Activated B cell treated with CpG ODN at 0.5 μM for 24 hours (primary cell): ENCODE measurements around the gene SORBS1. TPM values are rescaled to one million over a fixed set of nuclear protein-coding genes. Genes with fewer than 3 reads are reported as not detected.

Experiments used
- ATAC-seq: fragments of 200-7000 bp; cut with Tn5 transposase; one replicate; pipeline ENCODE4 v1.10.0; 2021; ENCODE audit warnings: low read depth, mild to moderate bottlenecking, moderate library complexity
- CTCF ChIA-PET: fragments of 350-600 bp; sonication (Branson Sonifier 250); formaldehyde crosslinking; loops from one replicate; lab custom pipeline; 2021; ENCODE audit warnings: antibody characterized with exemption; lab: Charles Lee
- POLR2A ChIA-PET: fragments of 350-600 bp; sonication (Branson Sonifier 250); formaldehyde crosslinking; loops from one replicate; lab custom pipeline; 2021; ENCODE audit warnings: antibody characterized with exemption; lab: Charles Lee
- DNase-seq: peaks from one replicate; pipeline ENCODE4 v3.0.0; 2022
- H3K27ac Mint-ChIP-seq: one replicate; pipeline ENCODE4 v1.8.0; 2020; ENCODE audit warnings: mixed read lengths
- H3K27me3 Mint-ChIP-seq: one replicate; pipeline ENCODE4 v1.8.0; 2021; ENCODE audit warnings: mixed read lengths
- H3K36me3 Mint-ChIP-seq: one replicate; pipeline ENCODE4 v1.8.0; 2021; ENCODE audit warnings: low read depth, mixed read lengths
- H3K4me1 Mint-ChIP-seq: one replicate; pipeline ENCODE4 v1.8.0; 2021; ENCODE audit warnings: mixed read lengths
- H3K4me3 Mint-ChIP-seq: one replicate; pipeline ENCODE4 v1.8.0; 2020; ENCODE audit warnings: mild to moderate bottlenecking, mixed read lengths
- H3K9me3 Mint-ChIP-seq: one replicate; pipeline ENCODE4 v1.8.0; 2020; ENCODE audit warnings: mixed read lengths
- CTCF ChIP-seq: fragments of 200-600 bp; IDR thresholded peaks from one replicate; pipeline ENCODE4 v1.8.0; 2022; ENCODE audit warnings: antibody characterized with exemption, mild to moderate bottlenecking
- intact Hi-C: fragments of 100-400 bp; cut with micrococcal nuclease; formaldehyde crosslinking; loops from one replicate; pipeline ENCODE4 v1.15.1; 2024
- total RNA-seq: library from RNA; stranded (reverse); gene quantifications from 2 replicates; pipeline ENCODE4 v1.2.3, GENCODE V29; 2022

The SORBS1 gene
- total RNA-seq, 1 donor from 2014 or later = 0.42 TPM

- no peak for TF ChIP-seq CTCF
- Mint-ChIP-seq H3K4me1 (no peaks in the 10 kb centered on the region), H3K4me3 (no peak overlapping the region), H3K9me3 (no peaks in the 10 kb centered on the region), H3K27ac (no peak overlapping the region), H3K36me3 (no peaks in the 10 kb centered on the region), H3K27me3 (peaks cover 12% of the 10 kb centered on the region)
- ATAC-seq (no peak), DNase-seq (no peak)
- intact Hi-C loops = no loop called here
- ChIA-PET POLR2A (no interaction called here), CTCF (interaction anchor here (1.2 kb wide), 1 partner anchor 26 kb away, joined by 3 read pairs; no protein-coding TSS in a partner anchor)
Observed at GRCh38 chr10:95404864-95405263, 156.3 kb downstream of the SORBS1 start.

GRCh38 chr10:95404462-95404858, 156.7 kb downstream of the SORBS1 start:
- no peak for TF ChIP-seq CTCF
- CTCF ChIA-PET = interaction anchor here (1.2 kb wide), 1 partner anchor 26 kb away, joined by 3 read pairs; no protein-coding TSS in a partner anchor
- no peaks in the 10 kb centered on the region for H3K36me3 Mint-ChIP-seq
- no peak for ATAC-seq
- no peaks in the 10 kb centered on the region for H3K9me3 Mint-ChIP-seq
- no peak overlapping the region for H3K4me3 Mint-ChIP-seq
- H3K4me1 Mint-ChIP-seq = no peaks in the 10 kb centered on the region
- H3K27me3 Mint-ChIP-seq = peaks cover 12% of the 10 kb centered on the region
- intact Hi-C loops = no loop called here
- POLR2A ChIA-PET = no interaction called here
- H3K27ac Mint-ChIP-seq = no peak overlapping the region
- DNase-seq = no peak

GRCh38 chr10:95403700-95404461, 157.3 kb downstream of the SORBS1 start:
- intact Hi-C loops = no loop called here
- no peak for ATAC-seq
- CTCF ChIA-PET = interaction anchor here (1.2 kb wide), 1 partner anchor 27 kb away, joined by 3 read pairs; no protein-coding TSS in a partner anchor
- no peak overlapping the region for H3K27ac Mint-ChIP-seq
- no peaks in the 10 kb centered on the region for H3K9me3 Mint-ChIP-seq
- no peaks in the 10 kb centered on the region for H3K4me1 Mint-ChIP-seq
- H3K36me3 Mint-ChIP-seq = no peaks in the 10 kb centered on the region
- no peak overlapping the region for H3K4me3 Mint-ChIP-seq
- POLR2A ChIA-PET = no interaction called here
- no peak for DNase-seq
- no peak for TF ChIP-seq CTCF
- peaks cover 12% of the 10 kb centered on the region for H3K27me3 Mint-ChIP-seq

GRCh38 chr10:95401704-95402469, 159.3 kb downstream of the SORBS1 start:
- no peaks in the 10 kb centered on the region for H3K36me3 Mint-ChIP-seq
- H3K27ac Mint-ChIP-seq = no peak overlapping the region
- no peak for DNase-seq
- H3K4me1 Mint-ChIP-seq = no peaks in the 10 kb centered on the region
- no peaks in the 10 kb centered on the region for H3K9me3 Mint-ChIP-seq
- H3K27me3 Mint-ChIP-seq = peaks cover 16% of the 10 kb centered on the region
- ATAC-seq = no peak
- intact Hi-C loops = no loop called here
- H3K4me3 Mint-ChIP-seq = no peak overlapping the region
- ChIA-PET POLR2A (no interaction called here), CTCF (no interaction called here)
- TF ChIP-seq CTCF = no peak

GRCh38 chr10:95400787-95401186, 160.4 kb downstream of the SORBS1 start:
- CTCF ChIA-PET = no interaction called here
- no peak overlapping the region for H3K27ac Mint-ChIP-seq

More at GRCh38 chr10:95400787-95401186, 160.4 kb downstream of the SORBS1 start:
- POLR2A ChIA-PET = no interaction called here
- intact Hi-C loops = no loop called here
- H3K36me3 Mint-ChIP-seq = no peaks in the 10 kb centered on the region
- H3K4me1 Mint-ChIP-seq = no peaks in the 10 kb centered on the region
- TF ChIP-seq CTCF = no peak
- no peak for DNase-seq
- peaks cover 8% of the 10 kb centered on the region for H3K27me3 Mint-ChIP-seq
- H3K4me3 Mint-ChIP-seq = no peak overlapping the region
- H3K9me3 Mint-ChIP-seq = no peaks in the 10 kb centered on the region
- no peak for ATAC-seq
